Neural cell (in vitro differentiated cells): ENCODE measurements around the gene DAP. TPM values are rescaled to one million over a fixed set of nuclear protein-coding genes. Genes with fewer than 3 reads are reported as not detected.

Experiments used
- H2AFZ ChIP-seq: fragments of 200-600, 300-800 bp; sonication (generic), shearing (Covaris generic); 2 replicates; pipeline ENCODE4 v1.6.0; 2014; ENCODE audit warnings: low read depth, mild to moderate bottlenecking, antibody characterized with exemption, low read length, moderate library complexity
- H3F3A ChIP-seq: fragments of 200-600 bp; shearing (Covaris generic); 2 replicates; pipeline ENCODE4 v1.6.1; 2016; ENCODE audit warnings: mild to moderate bottlenecking, moderate library complexity, mixed read lengths, antibody characterized with exemption, low read length; ENCODE audit not compliant: insufficient read depth, poor library complexity, severe bottlenecking
- H3K27ac ChIP-seq: fragments of 200-600, 300-800 bp; sonication (generic), shearing (Covaris generic); 2 replicates; pipeline ENCODE4 v1.5.1; 2014; ENCODE audit warnings: mild to moderate bottlenecking, low read length, moderate library complexity
- H3K27me3 ChIP-seq: fragments of 300-800, 200-600 bp; sonication (generic), shearing (Covaris generic); 2 replicates; pipeline ENCODE4 v1.6.0; 2014; ENCODE audit warnings: mild to moderate bottlenecking, low read depth, low read length, moderate library complexity; ENCODE audit not compliant: insufficient read depth
- H3K36me3 ChIP-seq: fragments of 300-800, 200-600 bp; sonication (generic), shearing (Covaris generic); 2 replicates; pipeline ENCODE4 v1.5.1; 2014; ENCODE audit warnings: mild to moderate bottlenecking, antibody characterized with exemption, low read length, moderate library complexity; ENCODE audit not compliant: insufficient read depth
- H3K4me2 ChIP-seq: fragments of 300-800, 200-600 bp; sonication (generic), shearing (Covaris generic); 2 replicates; pipeline ENCODE4 v1.6.0; 2014; ENCODE audit warnings: mild to moderate bottlenecking, low read length
- H3K4me3 ChIP-seq: fragments of 300-800, 200-600 bp; sonication (generic), shearing (Covaris generic); 2 replicates; pipeline ENCODE4 v1.5.1; 2014; ENCODE audit warnings: mild to moderate bottlenecking, low read length, moderate library complexity
- H3K79me2 ChIP-seq: fragments of 200-600 bp; shearing (Covaris generic); replicated peaks from 2 replicates; pipeline ENCODE4 v1.6.0; 2014; ENCODE audit warnings: mild to moderate bottlenecking, low read length, moderate library complexity; ENCODE audit not compliant: insufficient read depth
- H3K9ac ChIP-seq: fragments of 300-800, 200-600 bp; sonication (generic), shearing (Covaris generic); 2 replicates; pipeline ENCODE4 v1.6.1; 2016; ENCODE audit warnings: mild to moderate bottlenecking, low read length, mixed read lengths
- H3K9me2 ChIP-seq: fragments of 200-600 bp; shearing (Covaris generic); 2 replicates; pipeline ENCODE4 v1.6.1; 2016; ENCODE audit warnings: mild to moderate bottlenecking, low read length, mixed read lengths; ENCODE audit not compliant: insufficient read depth
- H3K9me3 ChIP-seq: fragments of 200-600, 300-800 bp; sonication (generic), shearing (Covaris generic); 2 replicates; pipeline ENCODE4 v1.6.1; 2016; ENCODE audit warnings: mild to moderate bottlenecking, mixed run types, low read length, moderate library complexity, mixed read lengths
- H4K20me1 ChIP-seq: fragments of 200-600 bp; shearing (Covaris generic); 2 replicates; pipeline ENCODE4 v1.6.1; 2016; ENCODE audit warnings: mild to moderate bottlenecking, mixed run types; ENCODE audit not compliant: insufficient read depth
- CTCF ChIP-seq: fragments of 450-650 bp; IDR thresholded peaks from 2 replicates; pipeline ENCODE4 v1.5.1; 2014; ENCODE audit warnings: antibody characterized with exemption, mild to moderate bottlenecking, moderate library complexity; ENCODE audit not compliant: poor library complexity, severe bottlenecking
- EP300 ChIP-seq: fragments of 450-650 bp; conservative IDR thresholded peaks from 2 replicates; pipeline ENCODE4 v1.6.1; 2014; ENCODE audit warnings: antibody characterized with exemption, mild to moderate bottlenecking, moderate library complexity; ENCODE audit not compliant: poor library complexity, severe bottlenecking
- EZH2 ChIP-seq: fragments of 200-600, 300-800 bp; shearing (Covaris generic), sonication (generic); IDR thresholded peaks from 2 replicates; pipeline ENCODE4 v1.6.1; 2014; ENCODE audit warnings: antibody characterized with exemption, low read length, borderline replicate concordance, mild to moderate bottlenecking; ENCODE audit not compliant: insufficient read depth, poor library complexity, severe bottlenecking
- MXI1 ChIP-seq: fragments of 450-650 bp; conservative IDR thresholded peaks from 2 replicates; pipeline ENCODE4 v1.6.1; 2014; ENCODE audit warnings: antibody characterized with exemption, mild to moderate bottlenecking; ENCODE audit not compliant: poor library complexity, severe bottlenecking
- POLR2AphosphoS5 ChIP-seq: IDR thresholded peaks from 2 replicates; pipeline ENCODE4 v1.6.1; 2012
- RAD21 ChIP-seq: fragments of 450-650 bp; conservative IDR thresholded peaks from 2 replicates; pipeline ENCODE4 v1.6.1; 2014; ENCODE audit warnings: antibody characterized with exemption, mild to moderate bottlenecking, moderate library complexity
- REST ChIP-seq: IDR thresholded peaks from 2 replicates; pipeline ENCODE4 v1.6.1; 2012; ENCODE audit warnings: borderline replicate concordance
- SMC3 ChIP-seq: fragments of 450-650 bp; conservative IDR thresholded peaks from 2 replicates; pipeline ENCODE4 v1.6.1; 2014; ENCODE audit warnings: antibody characterized with exemption, mild to moderate bottlenecking, moderate library complexity; ENCODE audit not compliant: poor library complexity
- TAF1 ChIP-seq: IDR thresholded peaks from 2 replicates; pipeline ENCODE4 v1.6.1; 2012; ENCODE audit warnings: low read depth
- polyA plus RNA-seq: library from polyadenylated mRNA; depleted of rRNA; stranded (reverse); fragments of >200 nt; gene quantifications from 2 replicates; pipeline ENCODE4 v1.2.3, GENCODE V29; 2014

Gene DAP
- polyA plus RNA-seq, 1 donor from 2014 or later: 9.3 TPM

- H4K20me1 ChIP-seq: no peaks in the 10 kb centered on the region
- no peak overlapping the region for H3K9ac ChIP-seq
- H3K4me2 ChIP-seq: no peak overlapping the region
- no peak overlapping the region for H2AFZ ChIP-seq
- no peak overlapping the region for H3K4me3 ChIP-seq
- no peak overlapping the region for H3K27ac ChIP-seq
- no peak for TF ChIP-seq EZH2
- no peak for TF ChIP-seq MXI1
- no peak for TF ChIP-seq RAD21
- TF ChIP-seq POLR2AphosphoS5: no peak
- no peak for TF ChIP-seq REST
- TF ChIP-seq TAF1: no peak
- no peak for TF ChIP-seq CTCF
- TF ChIP-seq SMC3: no peak
- TF ChIP-seq EP300: no peak
- H3K9me2 ChIP-seq: no peaks in the 10 kb centered on the region
- no peaks in the 10 kb centered on the region for H3K9me3 ChIP-seq
- H3K79me2 ChIP-seq: no peaks in the 10 kb centered on the region
- no peaks in the 10 kb centered on the region for H3F3A ChIP-seq
- no peaks in the 10 kb centered on the region for H3K36me3 ChIP-seq
- no peaks in the 10 kb centered on the region for H3K27me3 ChIP-seq
Measured at GRCh38 chr5:10726179-10726912, 34.7 kb downstream of the DAP start.

- H3K36me3 ChIP-seq: no peaks in the 10 kb centered on the region
- H3K9me2 ChIP-seq: no peaks in the 10 kb centered on the region
- H3K9ac ChIP-seq: no peak overlapping the region
- TF ChIP-seq MXI1: no peak
- no peak for TF ChIP-seq CTCF
- no peak for TF ChIP-seq POLR2AphosphoS5
- H3K9me3 ChIP-seq: no peaks in the 10 kb centered on the region
- H2AFZ ChIP-seq: no peak overlapping the region
- no peaks in the 10 kb centered on the region for H4K20me1 ChIP-seq
- no peak overlapping the region for H3K4me2 ChIP-seq
- H3F3A ChIP-seq: no peaks in the 10 kb centered on the region
- no peak overlapping the region for H3K4me3 ChIP-seq
- no peaks in the 10 kb centered on the region for H3K79me2 ChIP-seq
- H3K27ac ChIP-seq: no peak overlapping the region
- H3K27me3 ChIP-seq: no peaks in the 10 kb centered on the region
Measured at GRCh38 chr5:10725636-10726035, 35.4 kb downstream of the DAP start.
